Glutamatergic neuron (in vitro differentiated cells): ENCODE results near the gene RIGI. TPM values are rescaled to one million over a fixed set of nuclear protein-coding genes. Genes with fewer than 3 reads are reported as not detected.
"Not testable (repeated sequence)": the region's sequence is repeated elsewhere in the genome, so short reads cannot be mapped to it uniquely, and the experiment has no call there.

Experiments used
- DNase-seq: peaks from one replicate; pipeline ENCODE4 v3.0.0; 2022
- H3K27ac Mint-ChIP-seq: one replicate; pipeline ENCODE4 v1.8.0; 2020; ENCODE audit warnings: mild to moderate bottlenecking, mixed read lengths, inconsistent platforms; ENCODE audit not compliant: unreplicated experiment
- H3K27me3 Mint-ChIP-seq: one replicate; pipeline ENCODE4 v1.8.0; 2020; ENCODE audit warnings: mild to moderate bottlenecking, moderate library complexity, mixed read lengths, inconsistent platforms; ENCODE audit not compliant: unreplicated experiment
- H3K36me3 Mint-ChIP-seq: one replicate; pipeline ENCODE4 v1.8.0; 2020; ENCODE audit warnings: mild to moderate bottlenecking, mixed read lengths, inconsistent platforms; ENCODE audit not compliant: unreplicated experiment
- H3K4me1 Mint-ChIP-seq: one replicate; pipeline ENCODE4 v1.8.0; 2020; ENCODE audit warnings: mild to moderate bottlenecking, low read depth, mixed read lengths, inconsistent platforms; ENCODE audit not compliant: unreplicated experiment
- H3K4me3 Mint-ChIP-seq: one replicate; pipeline ENCODE4 v1.8.0; 2020; ENCODE audit warnings: mild to moderate bottlenecking, mixed read lengths, inconsistent platforms; ENCODE audit not compliant: unreplicated experiment
- H3K9me3 Mint-ChIP-seq: one replicate; pipeline ENCODE4 v1.8.0; 2020; ENCODE audit warnings: mild to moderate bottlenecking, moderate library complexity, mixed read lengths, inconsistent platforms; ENCODE audit not compliant: unreplicated experiment
- total RNA-seq: library from RNA; stranded (reverse); fragmentation: NEBNext Ultra II Directional; extraction: Animal tissue kit (Norgen Biotek cat#: 25700); gene quantifications from one replicate; pipeline ENCODE4 v1.2.1, GENCODE V29; 2021; ENCODE audit not compliant: unreplicated experiment
- TF ChIP-seq, protein P1 (sequence below): fragments of 200-600 bp; sonication (generic); IDR thresholded peaks from one replicate; pipeline ENCODE4 v1.5.0; 2021; ENCODE audit not compliant: partially characterized antibody, unreplicated experiment

RIGI gene
- total RNA-seq, 1 donor from 2014 or later = 3.0 TPM

DNA sequence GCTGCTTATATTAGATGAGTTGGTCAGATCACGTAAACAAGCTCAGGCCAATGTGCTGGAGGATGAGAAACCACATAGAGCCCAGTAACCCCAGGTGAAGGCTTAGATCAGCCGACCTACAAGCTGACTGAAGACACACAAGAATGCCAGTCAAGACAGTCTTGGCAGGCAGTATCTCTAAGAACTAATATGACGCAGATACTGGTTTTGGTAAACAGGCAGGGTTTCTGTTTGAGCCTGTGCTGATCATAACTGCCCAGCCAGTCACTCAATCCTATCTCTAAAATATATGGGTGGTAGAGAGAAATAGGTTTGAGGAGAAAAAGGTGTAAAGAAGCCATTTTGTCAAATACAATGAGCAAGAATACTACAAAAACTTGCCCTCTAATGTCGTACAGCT, 7.8 kb upstream of the RIGI start:
- DNase-seq = no peak
- Mint-ChIP-seq H3K9me3 (no peaks in the 10 kb centered on the region), H3K4me3 (no peak overlapping the region), H3K36me3 (peaks cover 4% of the 10 kb centered on the region), H3K4me1 (no peaks in the 10 kb centered on the region), H3K27ac (no peak overlapping the region), H3K27me3 (no peaks in the 10 kb centered on the region)
- TF ChIP-seq, protein P1, sequence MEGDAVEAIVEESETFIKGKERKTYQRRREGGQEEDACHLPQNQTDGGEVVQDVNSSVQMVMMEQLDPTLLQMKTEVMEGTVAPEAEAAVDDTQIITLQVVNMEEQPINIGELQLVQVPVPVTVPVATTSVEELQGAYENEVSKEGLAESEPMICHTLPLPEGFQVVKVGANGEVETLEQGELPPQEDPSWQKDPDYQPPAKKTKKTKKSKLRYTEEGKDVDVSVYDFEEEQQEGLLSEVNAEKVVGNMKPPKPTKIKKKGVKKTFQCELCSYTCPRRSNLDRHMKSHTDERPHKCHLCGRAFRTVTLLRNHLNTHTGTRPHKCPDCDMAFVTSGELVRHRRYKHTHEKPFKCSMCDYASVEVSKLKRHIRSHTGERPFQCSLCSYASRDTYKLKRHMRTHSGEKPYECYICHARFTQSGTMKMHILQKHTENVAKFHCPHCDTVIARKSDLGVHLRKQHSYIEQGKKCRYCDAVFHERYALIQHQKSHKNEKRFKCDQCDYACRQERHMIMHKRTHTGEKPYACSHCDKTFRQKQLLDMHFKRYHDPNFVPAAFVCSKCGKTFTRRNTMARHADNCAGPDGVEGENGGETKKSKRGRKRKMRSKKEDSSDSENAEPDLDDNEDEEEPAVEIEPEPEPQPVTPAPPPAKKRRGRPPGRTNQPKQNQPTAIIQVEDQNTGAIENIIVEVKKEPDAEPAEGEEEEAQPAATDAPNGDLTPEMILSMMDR = no peak

GRCh38 chr9:32533336-32533735, 7.3 kb upstream of the RIGI start:
- Mint-ChIP-seq H3K27me3 (no peaks in the 10 kb centered on the region), H3K4me3 (no peak overlapping the region), H3K9me3 (no peaks in the 10 kb centered on the region), H3K27ac (no peak overlapping the region), H3K4me1 (no peaks in the 10 kb centered on the region), H3K36me3 (peaks cover 4% of the 10 kb centered on the region)
- no peak for DNase-seq
- TF ChIP-seq, protein P1 = no peak

GRCh38 chr9:32526707-32527048, 682 bp upstream of the RIGI start:
- TF ChIP-seq, protein P1 = no peak
- H3K4me1 Mint-ChIP-seq = peaks cover 11% of the 10 kb centered on the region
- H3K27me3 Mint-ChIP-seq = peaks cover 2% of the 10 kb centered on the region
- peaks cover 8% of the 10 kb centered on the region for H3K36me3 Mint-ChIP-seq
- DNase-seq = no peak
- peak overlapping the region; percentile 94 for H3K4me3 Mint-ChIP-seq
- no peak overlapping the region for H3K27ac Mint-ChIP-seq
- peaks cover 4% of the 10 kb centered on the region for H3K9me3 Mint-ChIP-seq

DNA sequence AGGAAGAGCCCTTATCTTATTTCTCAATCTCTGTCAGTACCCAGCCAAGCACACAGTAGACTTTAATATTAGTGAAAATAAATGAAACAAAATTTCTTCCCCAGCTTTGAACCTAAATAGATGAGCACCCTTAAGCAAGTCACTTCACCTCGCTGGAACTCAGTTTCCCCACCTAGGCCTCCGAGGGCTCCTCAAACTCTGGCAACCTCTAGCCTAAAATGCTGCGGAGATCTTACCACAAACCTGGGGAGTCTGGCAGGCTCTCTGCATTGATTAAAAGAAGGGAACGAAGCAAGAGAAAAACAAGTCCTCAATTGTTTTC, 326 bp downstream of the RIGI start:
- peaks cover 11% of the 10 kb centered on the region for H3K4me1 Mint-ChIP-seq
- H3K4me3 Mint-ChIP-seq = peak overlapping the region; percentile 94

DNA sequence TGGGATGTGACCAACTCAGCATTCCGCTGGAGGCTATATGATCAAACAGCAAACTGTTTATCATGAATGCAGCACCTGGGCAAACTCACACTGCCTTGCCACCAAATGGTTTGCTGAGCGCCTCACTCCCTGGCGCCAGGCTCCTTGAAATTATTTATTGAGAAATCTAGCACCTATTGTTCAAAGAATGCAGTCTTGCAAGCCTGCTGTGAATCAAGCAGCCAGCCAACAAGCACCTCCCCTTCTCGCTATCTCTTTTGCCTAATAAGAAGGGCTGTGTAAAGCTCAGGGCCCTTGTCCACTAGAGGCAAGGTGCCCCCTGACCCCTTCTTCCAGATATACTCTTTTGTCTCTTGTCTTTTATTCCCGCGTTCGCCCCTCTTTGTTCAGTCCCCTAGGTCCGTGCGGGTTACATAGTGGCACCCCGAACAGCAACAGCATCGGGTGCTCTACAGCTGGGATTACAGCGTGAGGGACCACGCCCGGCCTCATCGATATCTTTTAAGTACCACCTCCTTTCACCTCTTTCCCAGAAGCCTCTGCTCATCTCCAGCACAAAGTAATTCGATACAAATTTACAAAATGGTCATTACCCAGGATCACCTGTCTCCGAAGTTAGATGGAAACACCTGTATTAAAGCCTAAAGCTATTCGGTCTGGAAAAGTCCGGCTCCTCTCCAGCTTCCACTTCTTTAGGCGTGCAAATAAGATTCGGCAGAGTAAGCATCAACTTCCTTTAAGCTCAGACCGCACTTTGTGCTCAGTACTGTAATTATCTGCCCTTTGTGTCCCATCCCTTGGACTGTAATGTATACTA, 896 bp downstream of the RIGI start:
- H3K27ac Mint-ChIP-seq = peak overlapping the region; percentile 28
- TF ChIP-seq, protein P1 = no peak
- peaks cover 11% of the 10 kb centered on the region for H3K4me1 Mint-ChIP-seq
- peaks cover 2% of the 10 kb centered on the region for H3K27me3 Mint-ChIP-seq
- peaks cover 6% of the 10 kb centered on the region for H3K36me3 Mint-ChIP-seq
- H3K4me3 Mint-ChIP-seq = peak overlapping the region; percentile 94
- no peak for DNase-seq
- peaks cover 4% of the 10 kb centered on the region for H3K9me3 Mint-ChIP-seq

More for the DNA sequence above, 326 bp downstream of the RIGI start:
- Mint-ChIP-seq H3K27me3 (peaks cover 2% of the 10 kb centered on the region), H3K27ac (no peak overlapping the region), H3K36me3 (peaks cover 6% of the 10 kb centered on the region), H3K9me3 (peaks cover 4% of the 10 kb centered on the region)
- no peak for DNase-seq
- TF ChIP-seq, protein P1 = no peak

DNA sequence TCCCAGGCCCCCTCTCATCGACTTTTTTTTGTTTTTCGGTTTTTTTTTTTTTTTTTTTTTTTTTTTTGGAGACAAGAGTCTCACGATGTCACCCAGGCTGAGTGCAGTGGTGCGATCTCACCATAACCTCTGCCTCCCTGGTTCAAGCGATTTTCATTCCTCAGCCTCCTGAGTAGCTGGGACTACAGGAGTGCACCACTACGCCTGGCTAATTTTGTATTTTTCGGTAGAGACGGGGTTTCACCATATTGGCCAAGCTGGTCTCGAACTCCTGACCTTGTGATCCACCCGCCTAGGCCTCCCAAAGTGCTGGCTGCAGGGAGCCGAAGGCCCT, 1.5 kb downstream of the RIGI start:
- H3K9me3 Mint-ChIP-seq, H3K36me3 Mint-ChIP-seq, DNase-seq, H3K27ac Mint-ChIP-seq, H3K4me3 Mint-ChIP-seq, H3K27me3 Mint-ChIP-seq: not testable (repeated sequence)
- H3K4me1 Mint-ChIP-seq = peaks cover 11% of the 10 kb centered on the region
